ENCODE data around the gene SMARCAD1. TPM values are rescaled to one million over a fixed set of nuclear protein-coding genes. Genes with fewer than 3 reads are reported as not detected.
A peak's percentile ranks its signal among the peaks of the same experiment; 100 is the strongest.

SMARCAD1 gene, protein sequence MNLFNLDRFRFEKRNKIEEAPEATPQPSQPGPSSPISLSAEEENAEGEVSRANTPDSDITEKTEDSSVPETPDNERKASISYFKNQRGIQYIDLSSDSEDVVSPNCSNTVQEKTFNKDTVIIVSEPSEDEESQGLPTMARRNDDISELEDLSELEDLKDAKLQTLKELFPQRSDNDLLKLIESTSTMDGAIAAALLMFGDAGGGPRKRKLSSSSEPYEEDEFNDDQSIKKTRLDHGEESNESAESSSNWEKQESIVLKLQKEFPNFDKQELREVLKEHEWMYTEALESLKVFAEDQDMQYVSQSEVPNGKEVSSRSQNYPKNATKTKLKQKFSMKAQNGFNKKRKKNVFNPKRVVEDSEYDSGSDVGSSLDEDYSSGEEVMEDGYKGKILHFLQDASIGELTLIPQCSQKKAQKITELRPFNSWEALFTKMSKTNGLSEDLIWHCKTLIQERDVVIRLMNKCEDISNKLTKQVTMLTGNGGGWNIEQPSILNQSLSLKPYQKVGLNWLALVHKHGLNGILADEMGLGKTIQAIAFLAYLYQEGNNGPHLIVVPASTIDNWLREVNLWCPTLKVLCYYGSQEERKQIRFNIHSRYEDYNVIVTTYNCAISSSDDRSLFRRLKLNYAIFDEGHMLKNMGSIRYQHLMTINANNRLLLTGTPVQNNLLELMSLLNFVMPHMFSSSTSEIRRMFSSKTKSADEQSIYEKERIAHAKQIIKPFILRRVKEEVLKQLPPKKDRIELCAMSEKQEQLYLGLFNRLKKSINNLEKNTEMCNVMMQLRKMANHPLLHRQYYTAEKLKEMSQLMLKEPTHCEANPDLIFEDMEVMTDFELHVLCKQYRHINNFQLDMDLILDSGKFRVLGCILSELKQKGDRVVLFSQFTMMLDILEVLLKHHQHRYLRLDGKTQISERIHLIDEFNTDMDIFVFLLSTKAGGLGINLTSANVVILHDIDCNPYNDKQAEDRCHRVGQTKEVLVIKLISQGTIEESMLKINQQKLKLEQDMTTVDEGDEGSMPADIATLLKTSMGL
- total RNA-seq: 14.7 TPM

DNA sequence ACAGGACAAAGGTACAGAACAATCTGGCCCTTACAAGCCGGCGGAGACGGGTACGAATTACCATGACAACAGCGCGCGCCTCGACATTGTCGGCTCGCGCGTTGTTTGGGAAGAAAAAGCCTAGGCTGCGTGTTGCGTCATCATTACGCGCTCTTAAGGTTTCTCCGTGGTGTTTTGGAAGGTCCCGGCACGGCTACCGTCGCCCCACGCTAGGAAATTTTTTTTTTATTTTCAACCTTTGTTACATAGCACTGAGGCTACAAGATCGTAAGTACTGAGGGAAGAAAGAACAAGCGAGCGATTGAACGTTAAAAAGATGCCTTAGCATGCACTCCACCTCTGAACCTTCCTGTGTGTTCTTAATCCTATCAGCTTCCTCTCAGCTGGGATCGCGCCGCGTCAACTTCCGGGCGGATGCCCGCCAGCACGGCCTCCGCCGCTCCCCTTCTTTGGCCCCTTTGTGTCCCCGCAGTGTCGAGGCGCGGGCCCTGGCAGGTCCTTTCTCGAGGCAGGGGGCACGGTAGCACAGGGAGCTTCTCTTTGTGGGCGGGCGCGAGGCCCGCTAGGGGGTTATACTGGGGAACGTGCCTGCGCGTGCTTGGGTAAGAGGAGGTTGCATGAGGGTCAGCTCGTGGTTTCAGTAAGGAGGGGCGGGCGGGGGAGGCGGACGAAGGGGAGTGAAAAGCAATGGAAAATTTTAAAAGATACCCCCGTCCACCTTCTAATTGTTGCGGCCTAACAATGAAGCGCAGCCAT is at the start of gene SMARCAD1:
SMARCAD1 (plus strand) TSS at position 397 of the 756 bp plus-strand sequence. CDS start 530 bp downstream, outside the sequence.
- peak within 1 kb of the TSS; percentile 65 for H3K4me3 ChIP-seq (ENCODE audit: low read length)
- peaks cover 2% of the 10 kb centered on the region for H3K9me3 ChIP-seq (ENCODE audit: low read depth, low read length)
- peaks cover 12% of the 10 kb centered on the region for H3K27me3 ChIP-seq (ENCODE audit: insufficient read depth, low read length)
- peaks cover 11% of the 10 kb centered on the region for H3K4me1 ChIP-seq (ENCODE audit: insufficient read depth, low read length)

DNA sequence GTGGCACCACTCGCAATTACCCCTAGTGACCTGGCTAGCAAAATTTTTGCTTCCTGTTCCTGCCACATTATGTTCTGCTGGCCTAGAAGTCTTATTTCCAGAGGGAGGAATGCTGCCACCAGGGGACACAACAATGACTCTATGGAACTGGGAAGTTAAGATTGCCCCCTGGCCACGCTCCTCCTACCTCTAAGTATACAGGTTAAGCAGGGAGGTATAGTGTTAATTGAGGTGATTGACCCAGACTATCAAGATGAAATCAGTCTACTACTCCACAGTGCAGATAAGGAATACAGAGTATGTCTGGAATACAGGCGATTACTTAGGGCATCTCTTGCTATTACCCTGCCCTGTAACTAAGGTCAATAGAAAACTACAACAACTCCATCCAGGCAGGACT is 48.8 kb upstream of the SMARCAD1 start:
- no peaks in the 10 kb centered on the region for H3K4me1 ChIP-seq (ENCODE audit: insufficient read depth, low read length)
- no peaks in the 10 kb centered on the region for H3K27me3 ChIP-seq (ENCODE audit: insufficient read depth, low read length)
- no peak overlapping the region for H3K4me3 ChIP-seq (ENCODE audit: low read length)
- no peaks in the 10 kb centered on the region for H3K9me3 ChIP-seq (ENCODE audit: low read depth, low read length)

DNA sequence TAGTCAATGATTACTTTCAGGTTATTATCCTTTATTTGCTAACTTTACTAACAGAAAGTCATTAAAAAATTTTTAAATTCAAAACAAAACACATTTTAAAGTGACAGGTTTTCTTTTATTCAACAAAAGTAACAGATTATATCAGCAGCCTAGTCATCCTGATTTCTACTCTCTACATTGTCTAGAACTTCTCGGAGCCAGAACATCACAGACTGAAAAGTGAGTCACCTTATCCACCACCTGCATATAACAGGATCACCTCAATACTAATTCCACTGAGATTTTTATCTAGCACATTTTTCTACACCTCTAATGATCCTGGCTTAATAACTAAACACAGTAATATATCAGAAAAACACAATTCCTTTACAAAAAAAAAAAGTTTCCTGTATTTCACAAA is 47.9 kb upstream of the SMARCAD1 start:
- Histone ChIP-seq H3K4me3 (ENCODE audit: low read length) (no peak overlapping the region), H3K4me1 (ENCODE audit: insufficient read depth, low read length) (no peaks in the 10 kb centered on the region), H3K9me3 (ENCODE audit: low read depth, low read length) (no peaks in the 10 kb centered on the region), H3K27me3 (ENCODE audit: insufficient read depth, low read length) (no peaks in the 10 kb centered on the region)

DNA sequence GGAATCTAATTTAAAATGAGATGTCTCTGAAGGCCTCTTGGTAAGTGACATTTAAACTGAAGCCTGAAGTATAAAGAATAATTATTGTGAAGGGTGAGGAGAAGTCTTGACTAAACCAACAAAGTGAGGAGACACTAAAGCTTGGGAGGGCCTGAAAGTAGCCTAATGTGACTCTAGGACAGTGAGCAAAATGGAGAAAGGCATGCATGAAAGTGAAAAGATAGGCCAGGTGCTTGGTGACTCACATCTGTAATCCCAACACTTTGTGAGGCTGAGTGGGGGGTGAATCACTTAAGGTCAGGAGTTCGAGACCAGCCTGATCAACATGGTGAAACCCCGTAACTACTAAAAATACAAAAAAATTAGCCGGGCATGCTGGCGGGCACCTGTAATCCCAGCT is 46.9 kb upstream of the SMARCAD1 start:
- no peaks in the 10 kb centered on the region for H3K4me1 ChIP-seq (ENCODE audit: insufficient read depth, low read length)
- no peaks in the 10 kb centered on the region for H3K9me3 ChIP-seq (ENCODE audit: low read depth, low read length)
- H3K4me3 ChIP-seq (ENCODE audit: low read length): no peak overlapping the region
- no peaks in the 10 kb centered on the region for H3K27me3 ChIP-seq (ENCODE audit: insufficient read depth, low read length)

DNA sequence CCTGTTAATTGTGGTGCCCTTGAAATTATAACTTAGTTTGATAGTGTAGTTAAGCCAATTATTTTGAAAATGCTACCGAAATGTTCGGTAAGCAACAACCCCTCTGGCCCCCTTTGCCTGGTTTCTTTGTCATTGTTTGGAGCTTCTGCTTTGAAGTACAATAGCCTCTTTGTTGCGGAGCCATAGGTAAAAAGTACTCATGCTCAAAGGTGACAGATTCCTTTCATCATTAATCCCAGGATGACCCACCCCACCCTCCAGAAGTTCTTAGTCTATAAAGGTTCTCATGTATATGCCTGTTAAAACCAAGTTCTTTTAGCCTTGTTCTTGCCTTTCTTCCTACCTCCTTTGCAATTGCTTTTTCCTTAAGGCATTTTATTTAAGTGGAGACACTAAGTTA is 42.4 kb upstream of the SMARCAD1 start:
- Histone ChIP-seq H3K4me1 (ENCODE audit: insufficient read depth, low read length) (no peaks in the 10 kb centered on the region), H3K27me3 (ENCODE audit: insufficient read depth, low read length) (no peaks in the 10 kb centered on the region)

DNA sequence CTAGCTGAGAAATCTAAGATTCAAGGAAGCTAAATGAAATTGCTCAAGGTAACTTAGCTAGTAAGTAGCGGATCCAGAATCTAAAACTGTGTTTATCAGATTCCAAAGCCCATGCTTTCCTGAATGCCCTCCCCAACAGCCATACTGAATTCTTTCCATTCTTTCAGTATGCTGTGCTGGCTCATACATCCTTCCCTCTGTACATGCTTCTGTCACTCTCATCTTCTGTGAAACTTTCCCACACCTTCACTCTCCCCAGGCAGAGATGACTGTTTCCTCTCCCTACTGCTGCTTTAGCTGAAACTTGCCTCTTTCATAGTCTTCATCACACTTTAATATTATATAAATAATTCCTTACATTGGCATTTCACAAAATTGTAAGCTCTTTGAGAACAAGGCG is 39.3 kb upstream of the SMARCAD1 start:
- Histone ChIP-seq H3K4me3 (ENCODE audit: low read length) (no peak overlapping the region), H3K27me3 (ENCODE audit: insufficient read depth, low read length) (peaks cover 3% of the 10 kb centered on the region), H3K4me1 (ENCODE audit: insufficient read depth, low read length) (no peaks in the 10 kb centered on the region), H3K9me3 (ENCODE audit: low read depth, low read length) (no peaks in the 10 kb centered on the region)

More for the DNA sequence above, 42.4 kb upstream of the SMARCAD1 start:
- H3K9me3 ChIP-seq (ENCODE audit: low read depth, low read length): no peaks in the 10 kb centered on the region
- no peak overlapping the region for H3K4me3 ChIP-seq (ENCODE audit: low read length)

DNA sequence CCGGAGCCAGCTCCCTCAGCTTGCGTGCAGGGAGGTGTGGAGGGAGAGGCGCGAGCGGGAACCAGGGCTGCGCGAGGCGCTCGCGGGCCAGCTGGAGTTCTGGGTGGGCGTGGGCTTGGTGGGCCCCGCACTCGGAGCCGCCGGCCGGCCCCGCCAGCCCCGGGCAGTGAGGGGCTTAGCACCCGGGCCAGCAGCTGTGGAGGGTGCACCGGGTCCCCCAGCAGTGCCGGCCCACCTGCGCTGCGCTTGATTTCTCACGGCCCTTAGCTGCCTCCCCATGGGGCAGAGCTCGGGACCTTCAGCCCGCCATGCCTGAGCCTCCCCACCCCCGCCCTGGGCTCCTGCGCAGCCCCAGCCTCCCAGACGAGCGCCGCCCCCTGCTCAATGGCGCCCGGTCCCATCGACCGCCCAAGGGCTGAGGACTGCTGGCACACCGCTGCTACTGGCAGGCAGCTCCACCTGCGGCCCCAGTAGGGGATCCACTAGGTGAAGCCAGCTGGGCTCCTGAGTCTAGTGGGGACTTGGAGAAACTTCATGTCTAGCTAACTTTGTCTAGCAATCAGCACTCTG is 37.8 kb upstream of the SMARCAD1 start:
- Histone ChIP-seq H3K4me1 (ENCODE audit: insufficient read depth, low read length) (no peaks in the 10 kb centered on the region), H3K27me3 (ENCODE audit: insufficient read depth, low read length) (peaks cover 3% of the 10 kb centered on the region), H3K9me3 (ENCODE audit: low read depth, low read length) (no peaks in the 10 kb centered on the region), H3K4me3 (ENCODE audit: low read length) (no peak overlapping the region)

DNA sequence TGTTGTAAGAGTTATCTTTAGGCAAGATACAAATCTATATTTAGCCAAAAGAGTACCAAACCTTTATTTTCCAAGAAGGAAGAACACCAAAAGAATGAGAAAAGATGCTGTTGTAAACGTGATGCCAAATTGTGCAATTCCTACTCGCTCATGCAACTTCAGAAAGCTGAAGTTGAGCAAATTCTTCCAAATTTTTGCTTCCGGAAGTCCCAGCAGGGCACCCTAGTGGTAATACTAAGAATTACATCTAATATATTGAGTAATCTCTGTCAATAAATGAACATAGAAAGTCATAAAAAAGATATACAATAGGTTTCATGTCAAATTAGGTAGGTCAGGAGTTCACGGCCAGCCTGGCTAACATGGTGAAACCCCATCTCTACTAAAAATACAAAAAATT is 36.0 kb upstream of the SMARCAD1 start:
- no peaks in the 10 kb centered on the region for H3K9me3 ChIP-seq (ENCODE audit: low read depth, low read length)
- H3K4me3 ChIP-seq (ENCODE audit: low read length): no peak overlapping the region
- H3K4me1 ChIP-seq (ENCODE audit: insufficient read depth, low read length): no peaks in the 10 kb centered on the region
- H3K27me3 ChIP-seq (ENCODE audit: insufficient read depth, low read length): peaks cover 5% of the 10 kb centered on the region

DNA sequence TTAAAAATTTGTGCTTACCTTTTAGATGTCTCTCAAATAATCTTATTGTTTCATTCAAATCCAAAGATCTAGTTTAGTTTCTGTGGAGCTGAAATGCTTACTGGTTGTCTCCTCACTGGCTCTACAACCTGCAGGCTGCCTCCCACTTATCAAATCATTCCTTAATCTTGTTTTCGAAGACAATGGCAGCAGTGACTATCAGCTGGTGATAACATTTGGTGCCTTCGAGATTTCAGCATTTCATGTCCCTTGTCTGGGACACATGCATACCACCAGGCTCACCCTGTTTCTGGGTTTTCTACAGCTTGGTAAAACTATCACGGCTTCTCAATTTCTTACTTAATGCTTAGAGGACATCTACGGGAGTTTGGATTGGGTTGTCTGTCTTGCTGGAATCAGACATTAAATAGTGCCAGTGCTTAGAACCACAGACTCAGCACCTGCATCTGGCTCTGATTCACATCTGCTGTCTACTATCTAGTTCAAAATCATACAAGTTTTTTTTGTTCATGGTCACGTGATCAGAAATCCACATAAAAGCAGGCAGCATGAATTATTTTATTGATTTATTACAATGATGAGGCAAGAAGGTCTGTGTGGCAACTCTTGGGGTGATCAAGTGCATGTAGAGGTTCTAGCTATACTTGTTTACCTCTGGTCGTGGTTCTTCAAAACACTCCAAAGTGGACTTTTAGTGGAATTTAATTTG is 32.0 kb upstream of the SMARCAD1 start:
- H3K27me3 ChIP-seq (ENCODE audit: insufficient read depth, low read length): peaks cover 5% of the 10 kb centered on the region
- H3K9me3 ChIP-seq (ENCODE audit: low read depth, low read length): no peaks in the 10 kb centered on the region
- no peak overlapping the region for H3K4me3 ChIP-seq (ENCODE audit: low read length)
- H3K4me1 ChIP-seq (ENCODE audit: insufficient read depth, low read length): no peaks in the 10 kb centered on the region

DNA sequence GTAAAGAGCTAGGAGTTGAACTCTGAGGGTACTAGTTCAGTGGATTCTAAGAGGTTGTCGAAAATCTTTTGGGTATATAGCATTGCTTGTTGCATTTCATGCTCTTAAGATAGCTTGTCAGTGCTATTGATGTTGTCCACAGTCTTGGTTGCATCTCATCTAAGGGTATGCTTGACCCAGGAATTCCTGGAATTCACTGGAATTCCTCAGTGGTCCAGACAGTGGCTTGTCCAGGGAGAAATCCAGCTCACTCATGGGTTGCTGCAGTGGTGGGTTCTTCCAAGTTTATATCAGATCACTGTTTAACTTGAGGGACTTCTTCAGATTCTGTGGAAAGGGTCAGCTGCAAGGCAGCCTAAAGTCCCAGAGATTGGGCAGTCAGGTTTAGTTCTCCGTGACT is 29.8 kb upstream of the SMARCAD1 start:
- Histone ChIP-seq H3K4me3 (ENCODE audit: low read length) (no peak overlapping the region), H3K27me3 (ENCODE audit: insufficient read depth, low read length) (peaks cover 2% of the 10 kb centered on the region), H3K9me3 (ENCODE audit: low read depth, low read length) (no peaks in the 10 kb centered on the region), H3K4me1 (ENCODE audit: insufficient read depth, low read length) (no peaks in the 10 kb centered on the region)

DNA sequence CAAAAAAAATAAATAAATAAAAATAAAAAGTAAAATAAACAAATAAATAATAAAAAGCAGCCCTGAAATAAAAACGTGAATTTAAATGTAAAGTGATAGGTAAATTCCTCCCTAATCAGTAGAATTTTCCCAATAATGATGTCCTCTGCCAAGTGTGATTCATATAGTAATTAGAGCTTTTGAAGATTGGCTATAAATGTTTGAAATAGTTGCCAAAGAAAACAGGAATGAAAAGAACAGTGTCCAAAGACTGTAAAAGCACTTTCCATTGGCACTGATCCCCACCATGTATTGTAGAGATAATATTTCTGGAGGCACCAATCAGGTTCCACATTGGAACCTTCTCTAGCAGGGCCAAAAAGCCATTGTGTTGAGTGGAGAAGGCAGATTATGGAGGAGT is 25.9 kb upstream of the SMARCAD1 start:
- H3K27me3 ChIP-seq (ENCODE audit: insufficient read depth, low read length): no peaks in the 10 kb centered on the region
- no peaks in the 10 kb centered on the region for H3K9me3 ChIP-seq (ENCODE audit: low read depth, low read length)
- H3K4me1 ChIP-seq (ENCODE audit: insufficient read depth, low read length): no peaks in the 10 kb centered on the region
- H3K4me3 ChIP-seq (ENCODE audit: low read length): no peak overlapping the region

DNA sequence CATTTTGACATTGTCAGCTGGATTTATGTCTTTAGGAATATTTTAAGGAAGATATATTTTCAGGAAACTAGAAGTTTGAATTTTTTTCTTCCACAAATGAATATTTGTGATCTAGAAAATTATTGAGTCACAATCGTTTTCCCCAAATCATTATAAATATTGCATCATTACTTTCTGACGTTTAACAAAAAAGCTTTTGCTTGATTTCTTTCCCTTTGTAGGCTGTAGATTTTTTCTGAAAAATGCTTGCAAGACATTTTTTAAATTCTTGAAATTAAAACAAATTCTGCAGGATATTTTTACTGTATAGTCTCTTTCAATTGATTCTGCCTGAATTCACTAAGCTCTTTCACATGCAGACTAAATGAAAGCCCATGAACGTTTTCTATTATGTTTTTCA is 4.9 kb upstream of the SMARCAD1 start:
- no peaks in the 10 kb centered on the region for H3K4me1 ChIP-seq (ENCODE audit: insufficient read depth, low read length)
- H3K27me3 ChIP-seq (ENCODE audit: insufficient read depth, low read length): peaks cover 12% of the 10 kb centered on the region
- H3K4me3 ChIP-seq (ENCODE audit: low read length): no peak overlapping the region
- H3K9me3 ChIP-seq (ENCODE audit: low read depth, low read length): peaks cover 10% of the 10 kb centered on the region

DNA sequence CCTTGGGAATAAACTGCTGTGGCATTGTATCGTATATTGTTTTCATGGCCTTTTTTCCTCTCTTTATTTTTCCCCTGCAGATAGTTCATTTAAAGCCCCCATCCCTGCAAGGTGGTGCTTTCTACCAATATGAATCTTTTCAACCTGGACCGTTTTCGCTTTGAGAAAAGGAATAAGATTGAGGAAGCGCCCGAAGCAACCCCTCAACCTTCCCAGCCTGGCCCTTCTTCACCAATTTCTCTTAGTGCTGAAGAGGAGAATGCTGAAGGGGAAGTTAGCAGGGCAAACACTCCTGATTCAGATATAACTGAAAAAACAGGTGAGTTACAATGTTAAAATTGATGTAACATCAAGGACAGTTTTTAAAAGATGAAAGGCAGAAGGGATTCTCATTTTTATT is 601 bp downstream of the SMARCAD1 start:
- Histone ChIP-seq H3K9me3 (ENCODE audit: low read depth, low read length) (no peaks in the 10 kb centered on the region), H3K4me3 (ENCODE audit: low read length) (peak overlapping the region; percentile 65), H3K4me1 (ENCODE audit: insufficient read depth, low read length) (peaks cover 11% of the 10 kb centered on the region), H3K27me3 (ENCODE audit: insufficient read depth, low read length) (peaks cover 9% of the 10 kb centered on the region)

DNA sequence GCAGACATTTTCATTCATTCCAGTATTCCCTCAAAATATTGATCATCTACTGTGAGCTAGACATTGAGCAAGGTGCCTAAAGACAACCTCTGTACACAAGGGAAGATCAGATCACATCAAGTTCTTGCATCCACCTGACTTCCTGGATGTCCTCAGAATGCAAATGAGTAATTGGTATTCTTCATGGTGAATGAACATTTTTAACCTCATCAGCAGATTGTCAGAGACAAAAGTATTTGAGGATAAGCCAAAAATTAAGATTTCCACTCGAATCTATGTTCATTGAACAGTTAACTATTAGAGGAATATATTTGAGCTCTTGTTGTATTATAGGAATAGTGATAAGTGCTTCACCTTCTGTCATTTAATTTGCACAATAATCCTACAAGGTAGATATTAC is 1.3 kb downstream of the SMARCAD1 start:
- H3K4me3 ChIP-seq (ENCODE audit: low read length): no peak overlapping the region

More for the DNA sequence above, 1.3 kb downstream of the SMARCAD1 start:
- Histone ChIP-seq H3K9me3 (ENCODE audit: low read depth, low read length) (no peaks in the 10 kb centered on the region), H3K4me1 (ENCODE audit: insufficient read depth, low read length) (peaks cover 11% of the 10 kb centered on the region), H3K27me3 (ENCODE audit: insufficient read depth, low read length) (peaks cover 2% of the 10 kb centered on the region)

All from mononuclear cell (primary cell).